ENCODE measurements around the gene COL4A5. TPM values are rescaled to one million over a fixed set of nuclear protein-coding genes. Genes with fewer than 3 reads are reported as not detected.
"Not testable (repeated sequence)": the region's sequence is repeated elsewhere in the genome, so short reads cannot be mapped to it uniquely, and the experiment has no call there.

The COL4A5 gene
- total and polyA plus RNA-seq, 2 donors: 7.4 to 9.1 TPM

- Histone ChIP-seq H3K4me3 (ENCODE audit: low read length in 2 of 2) (peak overlapping the region in 1 of 2 donors; percentile 64), H3K27me3 (ENCODE audit: control insufficient read depth in 2 of 2, insufficient read depth in 1 of 2, low read length in 1 of 2) (peaks cover 0 to 19% of the 10 kb centered on the region in 2 donors), H3K9me3 (ENCODE audit: control insufficient read depth in 2 of 2, insufficient read depth in 1 of 2, low read length in 1 of 2) (no peaks in the 10 kb centered on the region), H3K27ac (ENCODE audit: low read depth in 1 of 2, low read length in 1 of 2) (no peak overlapping the region), H3K4me1 (ENCODE audit: control insufficient read depth in 2 of 2, insufficient read depth in 2 of 2, low read length in 2 of 2) (peaks cover 0 to 6% of the 10 kb centered on the region in 2 donors), H3K36me3 (ENCODE audit: control insufficient read depth in 2 of 2, insufficient read depth in 2 of 2, low read length in 1 of 2) (no peaks in the 10 kb centered on the region)
- WGBS: 4% methylated on average over 25 of the region's 25 CpGs
- DNase-seq (ENCODE audit: low read depth in 6 of 9, low spot score in 9 of 9): peak in 3 of 9 donors; percentile 4 to 23 (median 21)
Measured at GRCh38 chrX:108439961-108440696, 491 bp downstream of the COL4A5 start.

GRCh38 chrX:108442901-108443464 lies 3.3 kb downstream of the COL4A5 start:
- WGBS: 76% methylated on average over 2 of the region's 2 CpGs
- no peaks in the 10 kb centered on the region for H3K36me3 ChIP-seq (ENCODE audit: control insufficient read depth in 2 of 2, insufficient read depth in 2 of 2, low read length in 1 of 2)
- H3K27ac ChIP-seq (ENCODE audit: low read depth in 1 of 2, low read length in 1 of 2): no peak overlapping the region
- H3K27me3 ChIP-seq (ENCODE audit: control insufficient read depth in 2 of 2, insufficient read depth in 1 of 2, low read length in 1 of 2): peaks cover 0 to 12% of the 10 kb centered on the region in 2 donors
- H3K4me1 ChIP-seq (ENCODE audit: control insufficient read depth in 2 of 2, insufficient read depth in 2 of 2, low read length in 2 of 2): peaks cover 0 to 4% of the 10 kb centered on the region in 2 donors
- no peaks in the 10 kb centered on the region for H3K9me3 ChIP-seq (ENCODE audit: control insufficient read depth in 2 of 2, insufficient read depth in 1 of 2, low read length in 1 of 2)
- no peak for DNase-seq (ENCODE audit: low read depth in 6 of 9, low spot score in 9 of 9)
- H3K4me3 ChIP-seq (ENCODE audit: low read length in 2 of 2): no peak overlapping the region

GRCh38 chrX:108447303-108447702 lies 7.7 kb downstream of the COL4A5 start:
- H3K27me3 ChIP-seq (ENCODE audit: control insufficient read depth in 2 of 2, insufficient read depth in 1 of 2, low read length in 1 of 2): no peaks in the 10 kb centered on the region
- no peak for DNase-seq (ENCODE audit: low read depth in 6 of 9, low spot score in 9 of 9)
- no peaks in the 10 kb centered on the region for H3K36me3 ChIP-seq (ENCODE audit: control insufficient read depth in 2 of 2, insufficient read depth in 2 of 2, low read length in 1 of 2)
- H3K4me1 ChIP-seq (ENCODE audit: control insufficient read depth in 2 of 2, insufficient read depth in 2 of 2, low read length in 2 of 2): no peaks in the 10 kb centered on the region
- WGBS: 84% methylated on average over 2 of the region's 2 CpGs
- no peaks in the 10 kb centered on the region for H3K9me3 ChIP-seq (ENCODE audit: control insufficient read depth in 2 of 2, insufficient read depth in 1 of 2, low read length in 1 of 2)
- H3K27ac ChIP-seq (ENCODE audit: low read depth in 1 of 2, low read length in 1 of 2): no peak overlapping the region
- H3K4me3 ChIP-seq (ENCODE audit: low read length in 2 of 2): no peak overlapping the region

GRCh38 chrX:108453841-108454240 lies 14.2 kb downstream of the COL4A5 start:
- H3K27me3 ChIP-seq (ENCODE audit: control insufficient read depth in 2 of 2, insufficient read depth in 1 of 2, low read length in 1 of 2): no peaks in the 10 kb centered on the region
- H3K36me3 ChIP-seq (ENCODE audit: control insufficient read depth in 2 of 2, insufficient read depth in 2 of 2, low read length in 1 of 2): no peaks in the 10 kb centered on the region
- H3K9me3 ChIP-seq (ENCODE audit: control insufficient read depth in 2 of 2, insufficient read depth in 1 of 2, low read length in 1 of 2): no peaks in the 10 kb centered on the region
- no peak for DNase-seq (ENCODE audit: low read depth in 6 of 9, low spot score in 9 of 9)
- WGBS: 88% methylated on average over 3 of the region's 3 CpGs
- H3K4me1 ChIP-seq (ENCODE audit: control insufficient read depth in 2 of 2, insufficient read depth in 2 of 2, low read length in 2 of 2): no peaks in the 10 kb centered on the region
- H3K4me3 ChIP-seq (ENCODE audit: low read length in 2 of 2): no peak overlapping the region
- H3K27ac ChIP-seq (ENCODE audit: low read depth in 1 of 2, low read length in 1 of 2): no peak overlapping the region

- no peak for DNase-seq (ENCODE audit: low read depth in 6 of 9, low spot score in 9 of 9)
- no peaks in the 10 kb centered on the region for H3K9me3 ChIP-seq (ENCODE audit: control insufficient read depth in 2 of 2, insufficient read depth in 1 of 2, low read length in 1 of 2)
- 92% methylated on average over 4 of the region's 4 CpGs for WGBS
- no peaks in the 10 kb centered on the region for H3K27me3 ChIP-seq (ENCODE audit: control insufficient read depth in 2 of 2, insufficient read depth in 1 of 2, low read length in 1 of 2)
- H3K27ac ChIP-seq (ENCODE audit: low read depth in 1 of 2, low read length in 1 of 2): no peak overlapping the region
- no peak overlapping the region for H3K4me3 ChIP-seq (ENCODE audit: low read length in 2 of 2)
- no peaks in the 10 kb centered on the region for H3K4me1 ChIP-seq (ENCODE audit: control insufficient read depth in 2 of 2, insufficient read depth in 2 of 2, low read length in 2 of 2)
- H3K36me3 ChIP-seq (ENCODE audit: control insufficient read depth in 2 of 2, insufficient read depth in 2 of 2, low read length in 1 of 2): no peaks in the 10 kb centered on the region
Measured at GRCh38 chrX:108456971-108457477, 17.4 kb downstream of the COL4A5 start.

GRCh38 chrX:108464604-108465003 lies 25.0 kb downstream of the COL4A5 start:
- no peak for DNase-seq (ENCODE audit: low read depth in 6 of 9, low spot score in 9 of 9)
- WGBS: 96% methylated on average over 3 of the region's 3 CpGs
- no peak overlapping the region for H3K4me3 ChIP-seq (ENCODE audit: low read length in 2 of 2)
- H3K4me1 ChIP-seq (ENCODE audit: control insufficient read depth in 2 of 2, insufficient read depth in 2 of 2, low read length in 2 of 2): no peaks in the 10 kb centered on the region
- no peaks in the 10 kb centered on the region for H3K9me3 ChIP-seq (ENCODE audit: control insufficient read depth in 2 of 2, insufficient read depth in 1 of 2, low read length in 1 of 2)
- no peak overlapping the region for H3K27ac ChIP-seq (ENCODE audit: low read depth in 1 of 2, low read length in 1 of 2)
- H3K27me3 ChIP-seq (ENCODE audit: control insufficient read depth in 2 of 2, insufficient read depth in 1 of 2, low read length in 1 of 2): no peaks in the 10 kb centered on the region
- H3K36me3 ChIP-seq (ENCODE audit: control insufficient read depth in 2 of 2, insufficient read depth in 2 of 2, low read length in 1 of 2): no peaks in the 10 kb centered on the region

- H3K4me3 ChIP-seq (ENCODE audit: low read length in 2 of 2): no peak overlapping the region
- 93% methylated on average over 1 of the region's 1 CpG for WGBS
- no peak for DNase-seq (ENCODE audit: low read depth in 6 of 9, low spot score in 9 of 9)
- no peaks in the 10 kb centered on the region for H3K4me1 ChIP-seq (ENCODE audit: control insufficient read depth in 2 of 2, insufficient read depth in 2 of 2, low read length in 2 of 2)
- H3K9me3 ChIP-seq (ENCODE audit: control insufficient read depth in 2 of 2, insufficient read depth in 1 of 2, low read length in 1 of 2): no peaks in the 10 kb centered on the region
- no peak overlapping the region for H3K27ac ChIP-seq (ENCODE audit: low read depth in 1 of 2, low read length in 1 of 2)
- no peaks in the 10 kb centered on the region for H3K36me3 ChIP-seq (ENCODE audit: control insufficient read depth in 2 of 2, insufficient read depth in 2 of 2, low read length in 1 of 2)
- H3K27me3 ChIP-seq (ENCODE audit: control insufficient read depth in 2 of 2, insufficient read depth in 1 of 2, low read length in 1 of 2): no peaks in the 10 kb centered on the region
Measured at GRCh38 chrX:108468486-108468885, 28.8 kb downstream of the COL4A5 start.

GRCh38 chrX:108473979-108474378 lies 34.3 kb downstream of the COL4A5 start:
- no peak for DNase-seq (ENCODE audit: low read depth in 6 of 9, low spot score in 9 of 9)
- no peaks in the 10 kb centered on the region for H3K9me3 ChIP-seq (ENCODE audit: control insufficient read depth in 2 of 2, insufficient read depth in 1 of 2, low read length in 1 of 2)
- H3K4me1 ChIP-seq (ENCODE audit: control insufficient read depth in 2 of 2, insufficient read depth in 2 of 2, low read length in 2 of 2): no peaks in the 10 kb centered on the region
- no peak overlapping the region for H3K4me3 ChIP-seq (ENCODE audit: low read length in 2 of 2)
- H3K27me3 ChIP-seq (ENCODE audit: control insufficient read depth in 2 of 2, insufficient read depth in 1 of 2, low read length in 1 of 2): no peaks in the 10 kb centered on the region
- H3K36me3 ChIP-seq (ENCODE audit: control insufficient read depth in 2 of 2, insufficient read depth in 2 of 2, low read length in 1 of 2): no peaks in the 10 kb centered on the region
- no peak overlapping the region for H3K27ac ChIP-seq (ENCODE audit: low read depth in 1 of 2, low read length in 1 of 2)

GRCh38 chrX:108481528-108481927 lies 41.9 kb downstream of the COL4A5 start:
- not testable (repeated sequence) for H3K27me3 ChIP-seq (ENCODE audit: control insufficient read depth in 2 of 2, insufficient read depth in 1 of 2, low read length in 1 of 2); DNase-seq (ENCODE audit: low read depth in 6 of 9, low spot score in 9 of 9); H3K4me1 ChIP-seq (ENCODE audit: control insufficient read depth in 2 of 2, insufficient read depth in 2 of 2, low read length in 2 of 2); H3K4me3 ChIP-seq (ENCODE audit: low read length in 2 of 2); H3K9me3 ChIP-seq (ENCODE audit: control insufficient read depth in 2 of 2, insufficient read depth in 1 of 2, low read length in 1 of 2); H3K36me3 ChIP-seq (ENCODE audit: control insufficient read depth in 2 of 2, insufficient read depth in 2 of 2, low read length in 1 of 2); H3K27ac ChIP-seq (ENCODE audit: low read depth in 1 of 2, low read length in 1 of 2)
- 93% methylated on average over 6 of the region's 6 CpGs for WGBS

Data from thymus (tissue), 11 donors.